CD4-positive, alpha-beta T cell treated with Interleukin-12 subunit alpha and Interleukin-12 subunit beta, for 1 hour (primary cell): ENCODE results near the gene PYDC1.
A peak's percentile ranks its signal among the peaks of the same experiment; 100 is the strongest.
"Not testable (repeated sequence)": the region's sequence is repeated elsewhere in the genome, so short reads cannot be mapped to it uniquely, and the experiment has no call there.

ENCODE experiments used
- DNase-seq: peaks from one replicate; pipeline ENCODE4 v3.0.0-alpha.2; 2020

Gene PYDC1

GRCh38 chr16:31195861-31196260, 21.1 kb downstream of the PYDC1 start:
- DNase-seq: not testable (repeated sequence)

- no peak for DNase-seq
Observed at GRCh38 chr16:31194898-31195297, 22.0 kb downstream of the PYDC1 start.

GRCh38 chr16:31193874-31194273, 23.1 kb downstream of the PYDC1 start:
- DNase-seq: no peak

GRCh38 chr16:31192856-31193642, 23.9 kb downstream of the PYDC1 start:
- DNase-seq: no peak

GRCh38 chr16:31191697-31192428, 25.1 kb downstream of the PYDC1 start:
- no peak for DNase-seq

GRCh38 chr16:31190818-31191444, 26.0 kb downstream of the PYDC1 start:
- no peak for DNase-seq

GRCh38 chr16:31190061-31190460, 26.9 kb downstream of the PYDC1 start:
- no peak for DNase-seq

- no peak for DNase-seq
Observed at GRCh38 chr16:31189412-31189778, 27.5 kb downstream of the PYDC1 start.

- no peak for DNase-seq
Observed at GRCh38 chr16:31188450-31189411, 28.2 kb downstream of the PYDC1 start.

- DNase-seq: no peak
Observed at GRCh38 chr16:31187808-31188189, 29.1 kb downstream of the PYDC1 start.

- no peak for DNase-seq
Observed at GRCh38 chr16:31186930-31187807, 29.8 kb downstream of the PYDC1 start.

- DNase-seq: no peak
Observed at GRCh38 chr16:31186176-31186575, 30.8 kb downstream of the PYDC1 start.

GRCh38 chr16:31185339-31185738, 31.6 kb downstream of the PYDC1 start:
- DNase-seq: no peak

GRCh38 chr16:31184888-31185287, 32.0 kb downstream of the PYDC1 start:
- no peak for DNase-seq

GRCh38 chr16:31183432-31184428, 33.2 kb downstream of the PYDC1 start:
- no peak for DNase-seq

GRCh38 chr16:31182391-31182790, 34.5 kb downstream of the PYDC1 start:
- no peak for DNase-seq

- DNase-seq: no peak
Observed at GRCh38 chr16:31181102-31181830, 35.7 kb downstream of the PYDC1 start.

GRCh38 chr16:31179747-31180459, 37.0 kb downstream of the PYDC1 start, which contains the start of gene FUS:
FUS (plus strand) TSS chr16:31180139; CDS start chr16:31180215, 76 bp downstream.
- peak; percentile 94 for DNase-seq

- no peak for DNase-seq
Observed at GRCh38 chr16:31179219-31179746, 37.7 kb downstream of the PYDC1 start.
